SK-N-SH (cell line): ENCODE measurements around the gene DPAGT1. TPM values are rescaled to one million over a fixed set of nuclear protein-coding genes. Genes with fewer than 3 reads are reported as not detected.

Experiments
- CTCF ChIA-PET: fragments of 300-600, 350-600 bp; formaldehyde crosslinking; extraction: SDS; loops from one replicate; lab custom pipeline; 2021; lab: Yijun Ruan, JAX
- POLR2A ChIA-PET: fragments of 350-600 bp; sonication (Branson Sonifier 250); formaldehyde crosslinking; extraction: SDS; loops from one replicate; lab custom pipeline; 2020; ENCODE audit warnings: antibody characterized with exemption, inconsistent platforms; lab: Yijun Ruan, JAX
- DNase-seq: peaks from one replicate; pipeline ENCODE4 v3.0.0; 2012
- H2AFZ ChIP-seq: fragments of 200-600 bp; sonication (generic); 2 replicates; pipeline ENCODE4 v1.8.1; 2016; ENCODE audit warnings: antibody characterized with exemption, mild to moderate bottlenecking, low read depth
- H3F3A ChIP-seq: fragments of 200-600 bp; sonication (generic); replicated peaks from 2 replicates; pipeline ENCODE3; 2016; ENCODE audit warnings: antibody characterized with exemption, mild to moderate bottlenecking; ENCODE audit not compliant: insufficient read depth
- H3K27ac ChIP-seq, 2 experiments: fragments of 200-500 bp in 1 of 2; fragments of 200-600 bp in 1 of 2; sonication (Bioruptor generic) in 1 of 2; sonication (generic), shearing (Covaris generic) in 1 of 2; 2 replicates each; pipeline versions ENCODE4 v1.5.1 to v1.6.1; 2014 to 2016; ENCODE audit warnings: low read depth in 2 of 2, inconsistent platforms in 1 of 2, low read length in 1 of 2, mild to moderate bottlenecking in 1 of 2, mixed read lengths in 1 of 2
- H3K27me3 ChIP-seq: fragments of 200-600 bp; sonication (generic), shearing (Covaris generic); 2 replicates; pipeline ENCODE4 v1.6.1; 2016; ENCODE audit warnings: mixed run types; ENCODE audit not compliant: insufficient read depth
- H3K36me3 ChIP-seq, 2 experiments: fragments of 200-500 bp in 1 of 2; fragments of 200-600 bp in 1 of 2; sonication (Bioruptor generic) in 1 of 2; sonication (generic) in 1 of 2; replicated peaks in 1 of 2; 2 replicates each; pipeline versions ENCODE3 to v1.5.1; 2014 to 2016; ENCODE audit warnings: low read length in 1 of 2, mild to moderate bottlenecking in 1 of 2; ENCODE audit not compliant: insufficient read depth in 2 of 2, control insufficient read depth in 1 of 2
- H3K4me1 ChIP-seq, 2 experiments: fragments of 200-500 bp in 1 of 2; fragments of 200-600 bp in 1 of 2; sonication (Bioruptor generic) in 1 of 2; sonication (generic), shearing (Covaris generic) in 1 of 2; 2 replicates each; pipeline versions ENCODE4 v1.5.1 to v1.6.1; 2014 to 2016; ENCODE audit warnings: low read depth in 1 of 2, low read length in 1 of 2, mixed run types in 1 of 2; ENCODE audit not compliant: insufficient read depth in 2 of 2, control insufficient read depth in 1 of 2
- H3K4me2 ChIP-seq: fragments of 200-600 bp; sonication (generic), shearing (Covaris generic); 2 replicates; pipeline ENCODE4 v1.6.1; 2017; ENCODE audit warnings: mixed run types
- H3K4me3 ChIP-seq, 2 experiments: fragments of 200-500 bp in 1 of 2; fragments of 200-600 bp in 1 of 2; sonication (Bioruptor generic) in 1 of 2; sonication (generic), shearing (Covaris generic) in 1 of 2; 2 replicates each; pipeline versions ENCODE4 v1.5.1 to v1.8.1; 2014 to 2016; ENCODE audit warnings: low read depth in 2 of 2, inconsistent platforms in 1 of 2, low read length in 1 of 2, mild to moderate bottlenecking in 1 of 2, mixed read lengths in 1 of 2, moderate library complexity in 1 of 2
- H3K79me2 ChIP-seq: fragments of 200-600 bp; sonication (generic); 2 replicates; pipeline ENCODE4 v1.8.1; 2017; ENCODE audit warnings: mild to moderate bottlenecking; ENCODE audit not compliant: insufficient read depth
- H3K9ac ChIP-seq: fragments of 200-600 bp; sonication (generic); 2 replicates; pipeline ENCODE4 v1.6.1; 2017; ENCODE audit warnings: mixed run types
- H3K9me2 ChIP-seq: fragments of 200-600 bp; sonication (generic); 2 replicates; pipeline ENCODE4 v1.6.1; 2017; ENCODE audit warnings: mixed run types
- H3K9me3 ChIP-seq: fragments of 200-600 bp; sonication (generic); 2 replicates; pipeline ENCODE4 v1.6.1; 2017; ENCODE audit warnings: mixed run types, mild to moderate bottlenecking, moderate library complexity
- H4K20me1 ChIP-seq: fragments of 200-600 bp; sonication (generic); 2 replicates; pipeline ENCODE4 v1.6.1; 2017; ENCODE audit warnings: mild to moderate bottlenecking, mixed run types; ENCODE audit not compliant: insufficient read depth
- EP300 ChIP-seq, 2 experiments: IDR thresholded peaks; 2 replicates each; pipeline versions ENCODE4 v1.4.0 to v1.6.1; 2012; ENCODE audit warnings: borderline replicate concordance in 1 of 2, low read depth in 1 of 2, low read length in 1 of 2
- IRF3 ChIP-seq: fragments of 150-350 bp; IDR thresholded peaks from 2 replicates; pipeline ENCODE4 v1.6.1; 2016; ENCODE audit warnings: mild to moderate bottlenecking, low read depth, low read length
- POLR2AphosphoS5 ChIP-seq: IDR thresholded peaks from 2 replicates; pipeline ENCODE4 v1.6.1; 2012; ENCODE audit warnings: low read depth, low read length
- REST ChIP-seq: IDR thresholded peaks from 2 replicates; pipeline ENCODE4 v1.6.1; 2012; ENCODE audit warnings: mild to moderate bottlenecking, low read depth, low read length, moderate library complexity
- RFX5 ChIP-seq: IDR thresholded peaks from 2 replicates; pipeline ENCODE4 v1.6.1; 2012; ENCODE audit warnings: mild to moderate bottlenecking, improper control_type of control experiment, low read length
- SMC3 ChIP-seq: IDR thresholded peaks from 2 replicates; pipeline ENCODE4 v1.6.1; 2012; ENCODE audit warnings: low read depth, low read length, improper control_type of control experiment
- TAF1 ChIP-seq: IDR thresholded peaks from 2 replicates; pipeline ENCODE4 v1.6.1; 2012; ENCODE audit warnings: low read depth, mild to moderate bottlenecking, low read length, moderate library complexity, borderline replicate concordance
- WGBS: methylation state at CpG from one replicate; pipeline ENCODE4 v1.1.6; 2017; ENCODE audit warnings: low lambda C conversion rate; 5-methylcytosine and 5-hydroxymethylcytosine counted together
- polyA plus RNA-seq, 3 experiments: library from polyadenylated mRNA; depleted of rRNA; stranded (reverse); fragments of >200 nt; gene quantifications; 2 replicates each; pipeline ENCODE4 v1.2.3, GENCODE V29; 2012

DPAGT1 gene
- polyA plus RNA-seq, 1 of the 3 experiments (the other 2 are of a cell fraction), result 99.5 TPM

DNA sequence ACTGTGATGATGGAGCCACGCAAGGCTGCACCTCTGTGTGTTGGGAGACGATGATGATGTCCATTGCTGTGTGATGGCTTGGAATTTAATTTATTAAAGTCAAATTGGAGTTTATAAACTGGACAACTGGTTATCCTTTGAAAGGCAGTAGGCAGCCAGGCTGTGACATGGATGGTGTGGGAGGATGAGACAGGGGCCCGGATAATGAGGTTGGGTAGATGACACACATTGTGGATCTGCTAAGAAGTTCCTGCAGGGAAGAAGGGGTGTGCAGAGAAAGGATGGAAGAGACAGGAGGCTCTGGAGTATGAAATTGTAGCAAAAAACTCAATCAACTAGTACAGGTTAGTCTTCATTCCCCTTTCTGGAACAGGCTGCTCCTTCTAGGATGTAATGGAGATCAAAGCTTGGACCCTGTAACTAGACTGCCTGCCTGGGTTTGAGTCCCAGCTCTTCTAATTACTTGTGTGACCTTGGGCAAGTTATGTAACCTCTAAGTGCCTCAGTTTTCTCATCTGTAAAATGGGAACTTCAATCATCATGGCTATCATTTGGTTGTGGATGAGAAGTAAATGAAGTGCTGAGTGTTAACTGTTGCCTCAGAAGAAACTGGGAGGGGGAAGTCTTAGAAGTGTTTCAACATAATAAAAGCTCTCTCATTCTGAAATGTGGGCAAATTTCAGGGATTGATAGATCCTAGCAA, 15.5 kb upstream of the DPAGT1 start:
- Histone ChIP-seq H3F3A (peaks cover 12% of the 10 kb centered on the region), H3K9me3 (no peaks in the 10 kb centered on the region), H2AFZ (no peak overlapping the region), H3K4me2 (no peak overlapping the region), H3K79me2 (peaks cover 7% of the 10 kb centered on the region), H4K20me1 (no peaks in the 10 kb centered on the region), H3K9ac (no peak overlapping the region), H3K27me3 (no peaks in the 10 kb centered on the region), H3K36me3 (peaks cover 0 to 36% of the 10 kb centered on the region in 2 experiments), H3K4me3 (no peak overlapping the region), H3K9me2 (no peaks in the 10 kb centered on the region), H3K27ac (no peak overlapping the region), H3K4me1 (peaks cover 7 to 11% of the 10 kb centered on the region in 2 experiments; a peak in 3 of 4 replicates)
- TF ChIP-seq SMC3 (no peak), REST (no peak), RFX5 (no peak), TAF1 (no peak)
- DNase-seq, result no peak
- CTCF ChIA-PET, result interaction anchor here (0.6 kb wide), 1 partner anchor 15 kb away, joined by 3 read pairs; no protein-coding TSS in a partner anchor
- POLR2A ChIA-PET, result no interaction called here
- 98% methylated on average over 3 of the region's 3 CpGs for WGBS

DNA sequence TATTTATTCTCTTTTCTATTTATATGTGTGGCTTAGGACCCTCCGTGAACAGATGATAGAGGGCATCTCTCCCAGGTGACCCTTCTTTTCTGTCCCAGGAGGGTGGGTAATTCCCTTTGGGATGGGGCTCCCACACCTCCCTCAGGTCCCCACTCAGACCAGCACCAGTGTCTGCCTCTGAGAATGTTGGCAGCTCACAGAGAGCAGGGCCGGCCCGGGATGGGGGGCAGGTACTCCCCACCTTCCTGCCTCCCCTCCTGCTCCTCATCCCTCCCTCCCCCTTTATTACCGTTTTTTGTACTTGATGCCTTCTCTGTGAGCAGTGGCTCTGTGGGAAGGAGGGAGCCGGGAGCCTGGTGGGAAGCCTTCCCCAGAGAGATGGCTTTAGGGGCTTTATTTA, 14.9 kb upstream of the DPAGT1 start:
- WGBS, result 56% methylated on average over 5 of the region's 5 CpGs
- POLR2A ChIA-PET, result no interaction called here

GRCh38 chr11:119116235-119116594, 14.6 kb upstream of the DPAGT1 start:
- Histone ChIP-seq H3K9me2 (no peaks in the 10 kb centered on the region), H2AFZ (no peak overlapping the region), H3K9me3 (no peaks in the 10 kb centered on the region), H3K4me2 (no peak overlapping the region), H4K20me1 (no peaks in the 10 kb centered on the region), H3K4me1 (peaks cover 7 to 9% of the 10 kb centered on the region in 2 experiments; a peak in 3 of 4 replicates), H3K4me3 (no peak overlapping the region), H3K27ac (no peak overlapping the region), H3K27me3 (no peaks in the 10 kb centered on the region), H3K9ac (no peak overlapping the region), H3K36me3 (peaks cover 0 to 44% of the 10 kb centered on the region in 2 experiments), H3K79me2 (no peaks in the 10 kb centered on the region), H3F3A (peaks cover 12% of the 10 kb centered on the region)
- CTCF ChIA-PET, result interaction anchor here (2.0 kb wide), 1 partner anchor 14 kb away, joined by 6 read pairs; the partner anchor contains the start of gene DPAGT1
- POLR2A ChIA-PET, result no interaction called here
- WGBS, result 80% methylated on average over 4 of the region's 10 CpGs
- DNase-seq, result no peak
- TF ChIP-seq IRF3, result no peak
- no peak for TF ChIP-seq EP300 (IDR thresholded peaks at IDR 0.05; ENCODE audit: borderline replicate concordance in 1 of 2, low read depth in 1 of 2, low read length in 1 of 2)

More for the DNA sequence above, 14.9 kb upstream of the DPAGT1 start:
- DNase-seq, result no peak
- H3K4me3 ChIP-seq, result no peak overlapping the region
- no peak overlapping the region for H3K9ac ChIP-seq
- no peaks in the 10 kb centered on the region for H4K20me1 ChIP-seq
- no peak overlapping the region for H3K27ac ChIP-seq
- peaks cover 2% of the 10 kb centered on the region for H3K79me2 ChIP-seq
- no peak overlapping the region for H2AFZ ChIP-seq
- CTCF ChIA-PET, result interaction anchor here (0.6 to 2.0 kb wide), 2 partner anchors 14 kb away, joined by 3 to 6 read pairs; partner anchors contain the start of gene DPAGT1
- H3K9me2 ChIP-seq, result no peaks in the 10 kb centered on the region
- peaks cover 7 to 9% of the 10 kb centered on the region in 2 experiments; a peak in 3 of 4 replicates for H3K4me1 ChIP-seq
- no peaks in the 10 kb centered on the region for H3K27me3 ChIP-seq
- no peak for TF ChIP-seq POLR2AphosphoS5
- no peaks in the 10 kb centered on the region for H3K9me3 ChIP-seq
- H3K36me3 ChIP-seq, result peaks cover 0 to 41% of the 10 kb centered on the region in 2 experiments
- H3F3A ChIP-seq, result peaks cover 12% of the 10 kb centered on the region
- no peak overlapping the region for H3K4me2 ChIP-seq
